Trophoblast cell (in vitro differentiated cells and primary cell): ENCODE results near the gene CIB2.

ENCODE experiments used
- DNase-seq, 2 donors: peaks; one replicate each; pipeline ENCODE4 v3.0.0-alpha.2; 2016
- H2AFZ ChIP-seq: 2 replicates; pipeline ENCODE4 v1.6.1; 2013; ENCODE audit warnings: low read length, moderate library complexity, mild to moderate bottlenecking; ENCODE audit not compliant: insufficient read depth, poor library complexity
- H2AK5ac ChIP-seq: 2 replicates; pipeline ENCODE4 v1.6.1; 2013; ENCODE audit warnings: mild to moderate bottlenecking, low read length
- H2BK120ac ChIP-seq: 2 replicates; pipeline ENCODE4 v1.6.1; 2013; ENCODE audit warnings: low read length, mild to moderate bottlenecking, moderate library complexity; ENCODE audit not compliant: insufficient read depth, poor library complexity
- H2BK12ac ChIP-seq: 2 replicates; pipeline ENCODE4 v1.6.1; 2013; ENCODE audit warnings: mild to moderate bottlenecking, low read length, moderate library complexity
- H2BK5ac ChIP-seq: 2 replicates; pipeline ENCODE4 v1.6.1; 2013; ENCODE audit warnings: low read length, low read depth, moderate library complexity, mild to moderate bottlenecking; ENCODE audit not compliant: poor library complexity
- H3K14ac ChIP-seq: 2 replicates; pipeline ENCODE4 v1.6.1; 2013; ENCODE audit warnings: mild to moderate bottlenecking, low read length
- H3K18ac ChIP-seq: 2 replicates; pipeline ENCODE4 v1.6.1; 2013; ENCODE audit warnings: mild to moderate bottlenecking, low read length
- H3K23ac ChIP-seq: 2 replicates; pipeline ENCODE4 v1.6.1; 2013; ENCODE audit warnings: low read length
- H3K27ac ChIP-seq: 2 replicates; pipeline ENCODE4 v1.5.1; 2013; ENCODE audit warnings: low read depth, mild to moderate bottlenecking, inconsistent platforms, low read length, moderate library complexity
- H3K27me3 ChIP-seq: 2 replicates; pipeline ENCODE4 v1.6.1; 2013; ENCODE audit warnings: inconsistent platforms, mild to moderate bottlenecking, low read length, moderate library complexity; ENCODE audit not compliant: insufficient read depth
- H3K36me3 ChIP-seq, 2 experiments: 1 replicate in 1 of 2; 2 replicates in 1 of 2; pipeline ENCODE4 v1.6.1; 2013; ENCODE audit warnings: low read length in 2 of 2, mild to moderate bottlenecking in 2 of 2, moderate library complexity in 1 of 2; ENCODE audit not compliant: insufficient read depth in 2 of 2, control insufficient read depth in 1 of 2
- H3K4ac ChIP-seq: 2 replicates; pipeline ENCODE4 v1.6.1; 2013; ENCODE audit warnings: low read depth, mild to moderate bottlenecking, low read length, moderate library complexity
- H3K4me1 ChIP-seq, 2 experiments: 1 replicate in 1 of 2; 2 replicates in 1 of 2; pipeline ENCODE4 v1.6.1; 2013; ENCODE audit warnings: low read length in 2 of 2, mild to moderate bottlenecking in 2 of 2, moderate library complexity in 1 of 2; ENCODE audit not compliant: insufficient read depth in 2 of 2, control insufficient read depth in 1 of 2
- H3K4me2 ChIP-seq: 2 replicates; pipeline ENCODE4 v1.6.1; 2013; ENCODE audit warnings: inconsistent platforms, mild to moderate bottlenecking, low read length, moderate library complexity
- H3K4me3 ChIP-seq: 2 replicates; pipeline ENCODE4 v1.5.1; 2013; ENCODE audit warnings: mild to moderate bottlenecking, low read depth, low read length, inconsistent platforms
- H3K79me1 ChIP-seq: one replicate; pipeline ENCODE4 v1.6.1; 2013; ENCODE audit warnings: low read length
- H3K79me2 ChIP-seq: 2 replicates; pipeline ENCODE4 v1.6.1; 2013; ENCODE audit warnings: low read length, mild to moderate bottlenecking; ENCODE audit not compliant: control insufficient read depth, insufficient read depth, poor library complexity
- H3K9ac ChIP-seq: 2 replicates; pipeline ENCODE4 v1.6.1; 2013; ENCODE audit warnings: mild to moderate bottlenecking, low read length
- H3K9me3 ChIP-seq: 2 replicates; pipeline ENCODE4 v1.6.1; 2013; ENCODE audit warnings: low read depth, mild to moderate bottlenecking, control low read depth, inconsistent platforms, low read length; ENCODE audit not compliant: insufficient read depth
- H4K12ac ChIP-seq: 2 replicates; pipeline ENCODE4 v1.6.1; 2013; ENCODE audit warnings: low read depth, mild to moderate bottlenecking, low read length, moderate library complexity
- H4K8ac ChIP-seq: 2 replicates; pipeline ENCODE4 v1.6.1; 2013; ENCODE audit warnings: low read depth, mild to moderate bottlenecking, low read length, moderate library complexity
- H4K91ac ChIP-seq: one replicate; pipeline ENCODE4 v1.6.1; 2013; ENCODE audit warnings: low read depth, mild to moderate bottlenecking, low read length, moderate library complexity
- whole genome bisulfite sequencing: extraction: QIAGEN DNeasy Blood & Tissue Kit; methylation state at CpG from one replicate; pipeline ENCODE4 v1.1.7; 2013; ENCODE audit warnings: missing lambda C conversion rate; ENCODE audit not compliant: insufficient read length, insufficient coverage; ENCODE audit errors: extremely low coverage; 5-methylcytosine and 5-hydroxymethylcytosine counted together

Gene CIB2

GRCh38 chr15:78170848-78171773 lies 39.9 kb upstream of the CIB2 start:
- WGBS, result no CpG with 5 or more reads among the region's 17 CpGs
- Histone ChIP-seq H3K23ac (no peak overlapping the region), H2AK5ac (no peak overlapping the region), H3K18ac (no peak overlapping the region), H3K9me3 (peaks cover 2% of the 10 kb centered on the region), H2AFZ (no peak overlapping the region), H3K36me3 (peaks cover 12 to 16% of the 10 kb centered on the region in 2 experiments), H4K8ac (no peak overlapping the region), H3K14ac (no peak overlapping the region), H3K79me1 (no peaks in the 10 kb centered on the region), H2BK5ac (no peak overlapping the region), H3K4me3 (no peak overlapping the region), H3K79me2 (no peaks in the 10 kb centered on the region), H4K91ac (no peak overlapping the region), H2BK12ac (no peak overlapping the region), H3K4me2 (no peak overlapping the region), H3K4me1 (no peaks in the 10 kb centered on the region), H3K27me3 (no peaks in the 10 kb centered on the region), H2BK120ac (no peak overlapping the region), H3K9ac (no peak overlapping the region), H3K27ac (no peak overlapping the region), H3K4ac (no peak overlapping the region), H4K12ac (no peak overlapping the region)
- no peak for DNase-seq

GRCh38 chr15:78168608-78169007 lies 37.4 kb upstream of the CIB2 start:
- Histone ChIP-seq H3K36me3 (peaks cover 13 to 22% of the 10 kb centered on the region in 2 experiments), H2AFZ (no peak overlapping the region), H3K79me2 (no peaks in the 10 kb centered on the region), H3K9me3 (peaks cover 2% of the 10 kb centered on the region), H3K4ac (no peak overlapping the region), H2BK5ac (no peak overlapping the region), H3K14ac (no peak overlapping the region), H3K4me1 (no peaks in the 10 kb centered on the region), H4K91ac (no peak overlapping the region), H3K27ac (no peak overlapping the region), H2BK12ac (no peak overlapping the region), H2BK120ac (no peak overlapping the region), H2AK5ac (no peak overlapping the region), H4K8ac (no peak overlapping the region), H3K27me3 (no peaks in the 10 kb centered on the region), H3K18ac (no peak overlapping the region), H3K9ac (no peak overlapping the region), H3K23ac (no peak overlapping the region), H3K4me2 (no peak overlapping the region), H4K12ac (no peak overlapping the region), H3K79me1 (no peaks in the 10 kb centered on the region), H3K4me3 (no peak overlapping the region)
- WGBS, result no CpG with 5 or more reads among the region's 5 CpGs
- no peak for DNase-seq

GRCh38 chr15:78167227-78167888 lies 36.1 kb upstream of the CIB2 start:
- Histone ChIP-seq H2BK5ac (no peak overlapping the region), H3K18ac (no peak overlapping the region), H3K36me3 (peaks cover 13 to 23% of the 10 kb centered on the region in 2 experiments), H4K91ac (no peak overlapping the region), H2BK120ac (no peak overlapping the region), H3K27me3 (no peaks in the 10 kb centered on the region), H3K9me3 (peaks cover 2% of the 10 kb centered on the region), H4K12ac (no peak overlapping the region), H3K4ac (no peak overlapping the region), H3K14ac (no peak overlapping the region), H3K79me1 (no peaks in the 10 kb centered on the region), H3K4me2 (no peak overlapping the region), H2BK12ac (no peak overlapping the region), H2AFZ (no peak overlapping the region), H3K4me3 (no peak overlapping the region), H2AK5ac (no peak overlapping the region), H3K79me2 (no peaks in the 10 kb centered on the region), H3K27ac (no peak overlapping the region), H3K4me1 (no peaks in the 10 kb centered on the region), H3K9ac (no peak overlapping the region), H3K23ac (no peak overlapping the region), H4K8ac (no peak overlapping the region)
- WGBS, result no CpG with 5 or more reads among the region's 10 CpGs
- DNase-seq, result no peak

- Histone ChIP-seq H3K18ac (no peak overlapping the region), H3K27ac (no peak overlapping the region), H3K4me1 (no peaks in the 10 kb centered on the region), H2BK120ac (no peak overlapping the region), H2AK5ac (no peak overlapping the region), H3K4ac (no peak overlapping the region), H4K12ac (no peak overlapping the region), H4K91ac (no peak overlapping the region), H3K23ac (no peak overlapping the region), H3K14ac (no peak overlapping the region), H3K79me1 (no peaks in the 10 kb centered on the region), H3K27me3 (no peaks in the 10 kb centered on the region), H3K4me3 (no peak overlapping the region), H2BK12ac (no peak overlapping the region), H3K4me2 (no peak overlapping the region), H3K9ac (no peak overlapping the region), H3K79me2 (no peaks in the 10 kb centered on the region), H3K36me3 (peaks cover 19 to 21% of the 10 kb centered on the region in 2 experiments), H2BK5ac (no peak overlapping the region), H4K8ac (no peak overlapping the region), H3K9me3 (no peaks in the 10 kb centered on the region), H2AFZ (no peak overlapping the region)
- no CpG with 5 or more reads among the region's 2 CpGs for WGBS
- no peak for DNase-seq
Observed at GRCh38 chr15:78164010-78164409, 32.8 kb upstream of the CIB2 start.
